OCI-LY7 (cell line): Measurements from ENCODE around the gene NEDD9.

Experiments
- EZH2phosphoT487 ChIP-seq: fragments of 200-600 bp; sonication (generic); IDR thresholded peaks from 2 replicates; pipeline ENCODE4 v1.6.1; 2018; ENCODE audit warnings: low read depth, borderline replicate concordance, mild to moderate bottlenecking, mixed run types, antibody characterized with exemption, low read length, moderate library complexity, mixed read lengths
- TF ChIP-seq, protein P1 (sequence below): fragments of 200-600 bp; sonication (generic); conservative IDR thresholded peaks from 2 replicates; pipeline ENCODE4 v1.5.1; 2014; ENCODE audit warnings: mild to moderate bottlenecking, antibody characterized with exemption, low read length, moderate library complexity, mixed read lengths

DNA sequence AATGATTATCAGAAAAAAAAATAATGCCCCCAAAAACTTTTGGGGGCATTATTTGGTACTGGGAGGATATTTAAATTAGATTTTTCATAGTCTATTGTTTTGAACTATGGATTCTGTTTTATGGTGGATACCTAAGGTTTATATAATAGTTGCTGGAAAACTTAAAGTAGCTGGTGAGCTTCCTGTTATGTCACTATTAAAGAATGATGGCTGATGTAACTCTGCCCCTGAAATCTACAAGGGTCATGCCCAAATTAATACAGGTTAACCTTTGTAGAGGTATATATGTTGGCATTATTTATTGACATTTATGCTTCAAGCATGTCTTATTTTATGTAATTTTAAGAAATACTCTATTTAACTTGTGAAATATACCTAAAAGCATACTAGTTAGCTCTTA lies 95.7 kb downstream of the NEDD9 start:
- TF ChIP-seq, protein P1, sequence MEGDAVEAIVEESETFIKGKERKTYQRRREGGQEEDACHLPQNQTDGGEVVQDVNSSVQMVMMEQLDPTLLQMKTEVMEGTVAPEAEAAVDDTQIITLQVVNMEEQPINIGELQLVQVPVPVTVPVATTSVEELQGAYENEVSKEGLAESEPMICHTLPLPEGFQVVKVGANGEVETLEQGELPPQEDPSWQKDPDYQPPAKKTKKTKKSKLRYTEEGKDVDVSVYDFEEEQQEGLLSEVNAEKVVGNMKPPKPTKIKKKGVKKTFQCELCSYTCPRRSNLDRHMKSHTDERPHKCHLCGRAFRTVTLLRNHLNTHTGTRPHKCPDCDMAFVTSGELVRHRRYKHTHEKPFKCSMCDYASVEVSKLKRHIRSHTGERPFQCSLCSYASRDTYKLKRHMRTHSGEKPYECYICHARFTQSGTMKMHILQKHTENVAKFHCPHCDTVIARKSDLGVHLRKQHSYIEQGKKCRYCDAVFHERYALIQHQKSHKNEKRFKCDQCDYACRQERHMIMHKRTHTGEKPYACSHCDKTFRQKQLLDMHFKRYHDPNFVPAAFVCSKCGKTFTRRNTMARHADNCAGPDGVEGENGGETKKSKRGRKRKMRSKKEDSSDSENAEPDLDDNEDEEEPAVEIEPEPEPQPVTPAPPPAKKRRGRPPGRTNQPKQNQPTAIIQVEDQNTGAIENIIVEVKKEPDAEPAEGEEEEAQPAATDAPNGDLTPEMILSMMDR = no peak
- TF ChIP-seq EZH2phosphoT487 = no peak
